Fibroblast of skin of right biceps (primary cell): Measurements from ENCODE around the gene IGDCC3.
A peak's percentile ranks its signal among the peaks of the same experiment; 100 is the strongest.
"Not testable (repeated sequence)": the region's sequence is repeated elsewhere in the genome, so short reads cannot be mapped to it uniquely, and the experiment has no call there.

ENCODE experiments used
- DNase-seq: peaks from one replicate; pipeline ENCODE4 v3.0.0-alpha.2; 2013

The IGDCC3 gene

GRCh38 chr15:65405791-65406423 lies 28.1 kb upstream of the IGDCC3 start:
- DNase-seq, result no peak

- DNase-seq, result no peak
Measured at GRCh38 chr15:65404186-65404872, 26.5 kb upstream of the IGDCC3 start.

GRCh38 chr15:65402961-65403360 lies 25.2 kb upstream of the IGDCC3 start:
- no peak for DNase-seq

GRCh38 chr15:65401611-65402240 lies 23.9 kb upstream of the IGDCC3 start:
- DNase-seq, result no peak

- DNase-seq, result peak; percentile 78
Measured at GRCh38 chr15:65400760-65401610, 23.2 kb upstream of the IGDCC3 start.

GRCh38 chr15:65399997-65400396 lies 22.2 kb upstream of the IGDCC3 start:
- no peak for DNase-seq

- DNase-seq, result no peak
Measured at GRCh38 chr15:65399001-65399706, 21.4 kb upstream of the IGDCC3 start.

- DNase-seq, result not testable (repeated sequence)
Measured at GRCh38 chr15:65398486-65398885, 20.7 kb upstream of the IGDCC3 start.

GRCh38 chr15:65396965-65397317 lies 19.1 kb upstream of the IGDCC3 start:
- DNase-seq, result no peak

- no peak for DNase-seq
Measured at GRCh38 chr15:65396283-65396964, 18.6 kb upstream of the IGDCC3 start.

GRCh38 chr15:65395567-65396202 lies 17.9 kb upstream of the IGDCC3 start:
- no peak for DNase-seq

- no peak for DNase-seq
Measured at GRCh38 chr15:65394936-65395335, 17.1 kb upstream of the IGDCC3 start.

- no peak for DNase-seq
Measured at GRCh38 chr15:65394280-65394789, 16.5 kb upstream of the IGDCC3 start.

GRCh38 chr15:65393557-65393956 lies 15.8 kb upstream of the IGDCC3 start:
- no peak for DNase-seq

- DNase-seq, result no peak
Measured at GRCh38 chr15:65393091-65393490, 15.3 kb upstream of the IGDCC3 start.

GRCh38 chr15:65392368-65392767 lies 14.6 kb upstream of the IGDCC3 start:
- DNase-seq, result no peak

GRCh38 chr15:65391732-65392131 lies 13.9 kb upstream of the IGDCC3 start:
- DNase-seq, result no peak

GRCh38 chr15:65390447-65390846 lies 12.6 kb upstream of the IGDCC3 start:
- DNase-seq, result no peak

- DNase-seq, result no peak
Measured at GRCh38 chr15:65389226-65389625, 11.4 kb upstream of the IGDCC3 start.

- no peak for DNase-seq
Measured at GRCh38 chr15:65388306-65389080, 10.7 kb upstream of the IGDCC3 start.

- no peak for DNase-seq
Measured at GRCh38 chr15:65386886-65387285, 9.1 kb upstream of the IGDCC3 start.
